Daoy (cell line): ENCODE measurements around the gene OBP2A. TPM values are rescaled to one million over a fixed set of nuclear protein-coding genes. Genes with fewer than 3 reads are reported as not detected.

ENCODE experiments used
- DNase-seq: peaks from one replicate; pipeline ENCODE4 v3.0.0-alpha.2; 2015; ENCODE audit warnings: low read depth
- total RNA-seq: library from RNA; depleted of rRNA; stranded (reverse); fragments of >200 nt; shearing (Covaris generic); gene quantifications from 2 replicates; pipeline ENCODE4 v1.2.3, GENCODE V29; 2014

OBP2A gene
- total RNA-seq, 1 experiment from 2014 or later: not detected

DNA sequence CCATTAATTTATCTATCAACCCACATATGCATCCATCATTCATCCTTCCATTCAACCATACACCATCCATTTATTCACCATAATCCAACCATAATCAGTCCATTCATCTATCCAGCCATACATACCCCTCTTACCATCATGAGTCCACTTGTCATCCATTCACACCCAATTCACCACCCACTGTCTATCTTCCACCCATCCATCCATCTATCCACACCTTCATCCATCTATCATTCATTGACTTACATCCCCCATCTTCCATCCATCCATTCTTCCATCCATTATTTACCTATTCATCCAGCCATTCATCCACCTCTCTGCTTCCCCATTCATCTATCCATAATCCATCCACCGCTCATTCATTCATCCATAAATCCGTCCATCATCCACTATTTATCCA, 33.4 kb downstream of the OBP2A start:
- DNase-seq: no peak

DNA sequence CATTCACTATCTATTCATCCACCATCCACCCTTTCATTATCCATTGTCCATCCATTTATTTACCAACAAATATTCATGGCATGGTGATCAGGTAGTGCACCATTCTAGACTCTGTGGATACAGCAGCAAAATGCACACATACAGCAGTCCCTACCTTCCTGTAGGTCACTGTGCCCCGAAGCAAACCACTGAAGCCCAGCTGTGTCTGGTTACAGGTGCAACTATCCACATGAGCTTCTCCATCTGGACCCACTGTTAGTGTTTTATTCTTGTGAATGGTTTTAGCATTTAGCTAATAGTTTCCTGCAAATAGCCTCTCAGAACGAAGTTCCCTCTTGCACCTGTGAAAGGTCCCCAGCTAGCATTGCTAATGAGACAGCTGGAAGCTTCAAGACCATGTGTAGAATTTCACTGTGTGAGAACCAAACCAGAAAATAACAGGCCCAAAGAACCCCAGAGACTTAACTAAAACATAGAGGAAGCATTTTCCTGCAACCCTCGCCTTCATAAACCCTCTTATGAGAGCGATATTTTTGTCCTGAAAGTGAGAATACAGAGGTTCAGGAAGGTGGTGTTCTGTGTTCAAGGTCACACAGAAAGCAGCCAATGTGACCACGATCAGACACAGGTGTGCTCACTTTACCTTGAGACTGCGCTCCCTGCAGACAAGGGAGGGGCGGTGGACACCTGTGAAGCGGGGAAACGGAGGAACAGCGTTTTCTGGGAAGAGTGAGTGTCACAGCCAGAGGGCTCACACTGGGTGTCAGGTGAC, 34.1 kb downstream of the OBP2A start:
- DNase-seq: no peak

DNA sequence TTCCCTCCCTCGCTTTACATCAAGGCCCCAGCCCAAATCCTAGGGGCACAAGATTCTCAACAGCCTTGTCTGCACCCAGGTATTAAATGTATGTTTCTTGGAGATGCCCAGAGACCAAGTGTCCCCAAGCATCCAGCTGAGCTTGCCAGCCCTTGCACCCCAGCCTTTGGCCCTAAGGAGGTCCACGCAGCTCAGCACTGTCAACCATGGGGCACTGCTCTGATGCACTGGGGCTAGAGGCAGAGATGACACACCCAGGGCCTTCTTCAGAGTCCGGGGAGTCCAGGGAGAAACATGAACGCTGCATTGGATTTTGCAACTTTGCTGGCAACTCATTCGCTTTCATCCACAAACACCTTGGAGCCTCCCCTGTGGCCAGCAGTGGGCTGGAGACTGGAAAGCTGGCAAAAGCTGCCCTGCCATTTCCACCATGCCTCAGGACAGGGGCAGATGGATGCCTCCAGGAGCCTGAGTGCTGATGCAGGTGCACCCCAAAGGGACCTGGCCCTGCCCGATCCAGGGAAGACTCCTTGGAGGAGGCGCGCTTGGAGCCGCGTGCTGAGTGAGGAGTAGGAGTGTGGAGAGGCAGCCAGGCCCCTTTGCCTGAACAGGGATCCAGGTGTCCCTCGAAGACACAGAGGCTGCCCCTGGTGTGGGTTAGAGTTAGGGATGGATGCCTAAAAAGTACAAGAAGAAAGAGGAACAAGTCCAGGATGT, 34.9 kb downstream of the OBP2A start:
- DNase-seq: no peak

DNA sequence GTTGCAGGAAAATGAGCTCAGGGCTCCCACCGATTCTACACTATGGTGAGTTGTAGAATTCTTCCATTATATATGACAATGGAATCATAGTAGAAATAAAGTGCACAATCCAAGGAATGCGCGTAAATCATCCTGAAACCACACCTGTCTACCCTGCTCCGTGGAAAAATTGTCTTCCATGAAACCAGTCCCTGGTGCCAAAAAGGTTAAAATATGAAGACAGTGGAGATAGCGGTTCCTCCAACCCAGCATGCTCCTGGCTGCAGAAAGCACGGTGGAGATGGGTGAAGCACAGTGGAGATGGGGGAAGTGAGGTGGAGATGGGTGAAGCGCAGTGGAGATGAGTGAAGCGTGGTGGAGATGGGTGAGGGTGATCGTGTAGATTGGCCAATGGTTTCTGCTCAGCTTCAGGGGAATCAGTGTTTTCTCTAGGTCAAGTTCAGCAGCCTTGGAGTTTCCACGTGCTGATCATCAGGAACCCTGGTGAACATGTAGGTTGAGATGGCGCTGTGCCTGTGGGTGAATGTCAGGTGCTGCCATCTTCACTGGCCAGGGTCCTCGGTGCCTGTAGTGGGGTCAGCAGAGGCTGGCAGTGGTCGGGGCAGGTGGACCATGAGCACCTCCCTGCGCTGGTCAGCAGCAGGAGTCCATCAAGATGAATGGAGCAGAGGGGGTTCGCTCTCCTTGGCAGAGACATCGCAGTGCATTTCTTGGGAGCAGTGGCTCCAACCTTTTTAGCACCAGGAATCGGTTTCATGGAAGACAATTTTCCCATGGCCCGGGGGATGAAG, 35.9 kb downstream of the OBP2A start:
- DNase-seq: no peak

DNA sequence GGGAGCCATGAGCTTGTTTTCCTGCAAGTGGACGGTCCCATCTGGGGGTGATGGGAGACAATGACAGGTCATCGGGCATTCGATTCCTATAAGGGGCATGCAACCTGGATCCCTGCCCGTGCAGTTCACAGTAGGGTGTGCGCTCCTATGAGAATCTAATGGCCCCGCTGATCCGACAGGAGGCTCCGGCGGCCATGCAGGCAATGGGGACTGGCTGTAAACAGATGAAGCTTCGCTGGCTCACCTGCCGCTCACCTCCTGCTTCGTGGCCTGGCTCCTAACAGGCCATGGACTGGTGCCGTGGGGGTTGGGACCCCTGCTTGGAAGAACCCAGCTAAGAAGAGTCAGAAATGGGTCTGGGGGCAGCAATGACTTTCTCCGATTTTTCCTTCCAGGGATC, 36.6 kb downstream of the OBP2A start:
- no peak for DNase-seq

DNA sequence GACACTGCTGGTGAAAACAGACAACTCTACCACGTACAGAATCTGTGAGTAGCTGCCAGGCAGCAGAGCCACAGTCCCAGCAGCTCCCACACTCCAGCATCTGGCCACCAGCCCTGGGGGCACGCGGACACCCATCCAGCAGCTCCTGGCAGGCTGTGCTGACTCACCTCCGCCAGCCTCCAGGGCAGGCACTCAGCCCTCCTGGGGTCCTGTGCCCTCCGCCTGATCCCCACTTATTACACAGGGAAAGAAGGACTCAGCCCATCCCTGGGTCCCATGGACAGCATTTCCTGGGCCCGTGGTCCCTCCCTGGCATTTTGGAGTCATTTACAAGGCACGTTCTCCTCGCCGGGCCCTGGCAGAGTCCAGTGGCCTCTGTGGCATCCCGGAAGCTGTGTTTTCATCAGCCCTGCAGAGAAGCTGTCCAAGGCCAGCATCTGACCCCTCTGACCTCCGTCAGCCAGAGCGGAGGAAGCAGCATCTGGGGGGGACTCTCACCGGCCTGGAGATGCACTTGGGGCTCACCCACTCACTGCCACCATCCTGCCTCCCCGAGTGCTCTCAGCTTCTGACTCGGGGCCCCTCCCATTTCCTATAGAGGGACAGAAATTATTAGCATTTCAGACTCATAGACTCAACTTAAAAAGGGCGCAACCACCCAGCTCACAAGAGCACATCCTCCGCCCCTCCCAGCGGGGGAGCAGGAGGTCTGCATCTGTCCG, 37.2 kb downstream of the OBP2A start:
- peak; percentile 75 for DNase-seq

DNA sequence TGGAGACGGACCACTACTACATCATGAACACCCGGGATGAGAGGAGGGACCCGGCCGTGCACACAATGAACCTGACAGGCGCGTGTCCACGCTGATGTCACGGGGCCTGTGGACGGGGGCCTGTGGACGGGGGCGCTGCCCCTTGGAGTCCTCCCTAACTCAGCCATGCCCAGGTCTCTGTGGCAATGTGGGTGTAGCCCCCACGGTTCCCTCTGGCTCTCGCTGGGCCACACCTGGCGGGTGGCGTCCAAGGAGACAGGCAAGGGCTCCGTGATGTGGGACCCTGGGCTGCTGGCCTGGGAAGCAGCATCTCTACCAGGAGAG, 37.7 kb downstream of the OBP2A start:
- no peak for DNase-seq

DNA sequence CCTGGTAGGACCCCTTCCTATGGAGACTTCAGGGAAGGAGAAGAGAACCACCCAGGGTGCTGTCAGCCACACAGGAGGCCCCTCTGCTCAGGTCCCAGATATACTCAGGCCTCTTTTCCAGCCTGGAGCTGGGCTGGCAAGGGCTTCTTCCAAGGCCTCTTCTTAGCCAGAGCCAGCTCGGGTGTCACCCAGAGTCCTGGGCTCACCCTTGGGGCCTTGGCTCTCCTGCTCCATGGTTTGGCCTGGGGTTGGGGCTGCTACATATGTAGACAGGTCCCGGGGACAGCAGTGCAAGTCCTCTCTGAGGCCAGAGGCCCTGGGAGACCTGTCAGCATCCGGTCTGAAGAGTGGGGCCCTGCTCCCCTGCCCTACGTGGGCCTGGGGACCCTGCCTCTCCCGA, 38.4 kb downstream of the OBP2A start:
- no peak for DNase-seq

DNA sequence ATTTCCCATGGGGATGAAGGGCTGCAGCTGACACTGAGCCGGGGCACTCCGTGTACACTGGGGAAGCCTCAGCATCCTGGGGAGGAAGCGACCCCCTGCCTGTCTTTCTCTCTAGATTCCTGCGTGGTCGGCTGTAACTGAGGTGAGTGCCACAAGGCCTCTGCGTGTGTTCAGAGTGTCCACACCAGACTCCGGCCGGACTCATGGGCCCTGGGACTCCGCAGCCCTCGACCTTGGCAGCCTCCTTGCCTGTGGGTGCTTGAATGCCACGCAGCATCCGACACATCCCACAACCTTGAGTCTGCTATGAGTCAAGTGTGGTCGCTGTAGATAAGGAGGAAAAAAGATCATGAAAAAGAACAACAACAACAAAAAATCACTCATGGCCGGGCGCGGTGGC, 39.0 kb downstream of the OBP2A start:
- peak; percentile 57 for DNase-seq

DNA sequence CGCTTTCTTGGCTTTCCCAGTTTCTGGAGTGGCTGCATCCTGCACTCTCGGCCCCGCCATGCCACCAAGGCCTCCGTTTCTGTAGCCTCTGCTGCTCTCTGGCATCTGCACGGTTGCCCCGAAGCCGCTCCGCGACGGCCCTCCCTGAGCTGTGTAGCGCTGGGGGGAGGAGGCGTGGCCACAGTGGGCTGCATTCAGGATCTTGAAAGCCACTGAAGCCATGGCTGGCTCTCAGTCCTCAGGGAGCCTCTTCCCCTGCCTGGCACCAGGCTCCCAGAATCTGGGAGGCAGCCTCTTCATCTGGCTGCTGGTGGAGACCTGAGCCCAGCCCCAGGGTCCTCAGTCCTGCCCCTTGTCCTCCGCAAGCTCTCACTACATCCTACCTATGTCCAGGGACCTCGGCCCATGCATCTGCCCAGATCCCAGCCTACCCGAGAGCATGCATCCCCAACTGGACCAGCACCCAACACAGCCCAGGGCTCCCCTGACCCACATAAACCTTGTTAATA, 40.7 kb downstream of the OBP2A start:
- no peak for DNase-seq

DNA sequence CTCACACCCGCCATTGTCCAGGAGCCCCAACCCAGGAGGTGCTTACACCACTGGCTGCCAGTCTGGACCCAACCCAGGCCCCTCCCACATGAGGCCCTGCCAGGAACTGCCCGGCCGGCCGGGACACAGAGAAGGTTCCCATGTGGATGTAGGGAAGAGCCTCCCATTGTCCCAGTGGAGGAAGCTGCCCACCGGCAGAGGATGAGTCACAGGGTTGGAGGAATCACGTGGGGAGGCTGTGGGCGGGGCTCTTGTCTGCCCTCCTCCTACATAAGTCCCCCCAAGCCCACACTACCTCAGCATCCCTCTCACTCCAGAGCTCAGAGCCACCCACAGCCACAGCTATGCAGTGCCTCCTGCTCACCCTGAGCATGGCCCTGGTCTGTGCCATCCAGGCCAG, 41.7 kb downstream of the OBP2A start:
- peak; percentile 74 for DNase-seq

DNA sequence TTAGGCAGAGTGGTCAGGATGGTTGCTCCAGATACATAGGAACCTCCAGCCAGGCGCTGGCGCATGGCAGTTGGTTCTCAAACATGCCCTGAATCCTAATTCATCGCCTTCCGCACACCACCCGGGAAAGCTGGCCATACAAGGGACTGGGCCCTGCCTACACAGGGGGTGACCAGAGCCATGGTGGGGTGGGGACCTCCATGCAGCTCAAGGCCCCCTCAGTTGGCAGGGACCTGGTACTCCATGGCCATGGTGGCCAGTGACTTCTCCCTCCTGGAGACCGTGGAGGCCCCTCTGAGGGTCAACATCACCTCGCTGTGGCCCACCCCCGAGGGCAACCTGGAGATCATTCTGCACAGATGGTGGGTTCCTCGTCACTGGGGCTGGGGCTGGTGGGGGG, 42.4 kb downstream of the OBP2A start:
- no peak for DNase-seq

DNA sequence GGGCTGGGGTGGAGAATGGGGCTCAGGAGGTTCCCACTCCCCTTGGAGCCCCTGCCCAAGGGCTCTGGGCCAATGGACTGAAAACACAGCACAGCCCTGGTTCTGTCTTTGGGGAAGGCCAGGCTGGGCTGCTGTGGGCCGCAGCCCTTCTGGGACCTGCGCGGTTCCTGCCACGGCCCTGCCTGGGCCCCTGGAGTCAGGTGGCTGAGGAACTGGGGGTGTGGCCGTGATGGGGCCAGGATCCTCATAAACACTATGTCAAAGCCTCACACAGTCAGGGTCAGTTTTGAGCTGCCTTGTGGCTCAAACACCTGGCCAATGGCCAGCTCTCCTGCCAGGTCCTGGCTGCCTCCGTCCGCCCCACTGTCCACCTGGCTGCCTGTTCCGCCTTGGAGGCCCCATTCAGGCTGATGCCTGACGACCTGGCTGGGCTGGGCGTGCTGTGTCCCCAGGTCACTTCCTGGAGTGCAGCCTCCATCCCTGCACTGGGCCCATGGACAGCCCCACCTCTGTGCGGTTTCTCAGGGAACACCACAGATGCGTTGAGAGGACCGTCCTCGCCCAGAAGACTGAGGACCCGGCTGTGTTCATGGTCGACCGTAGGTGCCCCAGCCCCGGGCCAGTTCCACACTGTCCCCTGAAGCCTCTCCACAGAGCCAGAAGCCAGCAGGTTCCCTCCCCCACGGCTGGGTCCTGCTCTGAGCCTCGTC, 43.1 kb downstream of the OBP2A start:
- DNase-seq: no peak

DNA sequence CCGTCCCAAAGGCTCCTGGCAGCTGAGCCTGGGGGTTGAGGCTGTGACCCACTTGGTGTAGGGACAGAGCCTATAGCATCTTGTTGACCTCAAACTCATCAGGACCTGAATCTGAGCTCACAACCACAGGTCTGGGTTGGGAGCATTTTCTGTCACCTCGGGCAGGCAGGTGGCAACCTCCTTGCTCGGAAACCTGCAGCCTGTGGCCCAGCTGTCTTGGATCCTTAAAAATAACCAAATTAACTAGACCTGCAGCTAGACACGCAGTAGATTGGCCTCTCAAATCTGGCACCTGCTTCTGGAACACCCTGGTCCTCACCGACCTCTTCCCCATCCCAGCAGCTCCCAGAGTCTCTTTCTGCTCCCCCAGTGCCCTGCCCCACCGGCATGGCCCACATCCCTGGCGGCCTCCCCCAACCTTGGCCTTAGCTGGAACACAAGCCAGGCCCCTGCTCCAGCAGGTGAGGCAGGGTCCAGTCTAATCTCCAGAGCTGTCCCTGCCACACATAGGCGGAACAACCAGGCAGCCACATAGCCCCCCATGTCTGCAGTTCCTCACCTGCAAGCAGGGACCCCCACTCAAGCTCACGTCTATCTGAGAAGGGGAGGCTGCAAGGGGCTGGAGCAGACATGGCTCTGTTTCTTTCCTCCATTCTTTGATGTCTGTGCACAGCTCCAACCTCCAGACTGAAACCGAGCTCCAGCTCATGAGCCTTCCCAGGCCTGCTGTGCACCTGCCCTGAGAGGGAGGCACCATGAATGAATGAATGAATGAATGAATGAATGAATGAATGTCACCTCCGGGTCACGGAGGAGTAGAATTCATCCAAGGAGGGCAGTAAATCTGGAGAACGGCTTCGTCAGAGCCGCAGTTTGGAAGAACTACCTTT, 43.9 kb downstream of the OBP2A start:
- no peak for DNase-seq

DNA sequence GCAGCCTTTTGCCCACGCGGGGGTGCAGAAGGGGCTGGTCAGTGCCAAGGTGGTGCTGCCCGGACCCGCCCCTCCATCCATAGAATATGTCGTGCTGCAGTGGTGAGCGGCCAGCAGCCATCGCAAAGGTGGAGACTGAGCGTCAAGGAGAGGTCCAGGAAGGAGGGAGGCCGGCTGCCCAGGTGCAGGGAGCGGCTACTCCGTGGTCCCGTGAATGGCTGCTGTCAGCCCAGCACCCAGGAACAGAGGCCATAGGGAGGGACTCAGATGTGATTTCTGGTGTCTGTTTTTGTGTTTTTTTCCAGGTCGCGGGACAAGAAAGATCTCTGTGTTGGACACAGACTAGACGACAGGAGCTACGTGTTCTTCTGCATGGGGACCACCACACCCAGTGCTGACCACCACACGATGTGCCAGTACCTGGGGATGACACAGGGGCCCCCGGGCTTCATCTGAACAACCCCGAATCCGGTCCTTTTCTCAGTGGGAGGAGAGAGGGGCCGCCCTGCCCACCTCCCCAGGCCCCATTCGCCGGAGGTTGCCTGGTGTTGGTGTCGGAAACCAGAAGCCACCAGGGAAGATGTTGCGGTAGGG, 44.7 kb downstream of the OBP2A start:
- DNase-seq: no peak

DNA sequence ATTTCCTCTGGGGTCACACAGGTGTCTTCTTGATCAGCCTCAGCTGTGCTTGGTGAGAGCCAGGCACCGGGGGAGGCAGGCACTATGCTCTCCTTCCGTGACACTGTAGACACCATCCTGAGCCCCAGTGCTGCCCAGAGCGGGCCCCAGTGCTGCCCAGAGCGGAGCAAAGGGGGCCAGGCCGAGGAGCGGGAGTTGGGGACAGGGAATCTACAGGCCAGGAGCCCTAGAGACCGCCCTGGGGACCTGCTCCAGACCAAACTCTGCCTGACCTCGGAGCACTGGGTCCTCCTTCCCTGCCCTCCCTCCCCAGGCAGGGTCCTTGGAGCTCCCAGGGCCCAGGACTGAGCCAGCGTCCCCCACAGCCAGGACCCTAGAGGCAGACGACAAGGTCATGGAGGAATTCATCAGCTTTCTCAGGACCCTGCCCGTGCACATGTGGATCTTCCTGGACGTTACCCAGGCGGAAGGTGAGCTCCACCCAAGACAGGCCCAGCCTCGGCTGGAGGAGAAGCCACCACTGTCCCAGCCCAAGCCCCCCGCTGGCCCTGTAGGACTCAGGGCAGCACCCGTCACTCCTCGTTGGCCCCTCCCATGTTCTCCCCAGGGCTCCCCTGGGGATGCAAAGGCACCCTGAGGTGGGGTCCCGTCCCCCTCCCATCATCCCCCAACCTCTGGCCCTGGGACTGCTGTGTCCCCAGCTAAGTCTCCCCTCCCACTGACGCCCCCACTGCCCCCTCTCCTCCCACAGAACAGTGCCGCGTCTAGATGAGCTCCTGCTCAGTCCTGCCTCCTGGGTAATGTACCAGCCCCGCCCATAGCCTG, 45.8 kb downstream of the OBP2A start:
- no peak for DNase-seq

DNA sequence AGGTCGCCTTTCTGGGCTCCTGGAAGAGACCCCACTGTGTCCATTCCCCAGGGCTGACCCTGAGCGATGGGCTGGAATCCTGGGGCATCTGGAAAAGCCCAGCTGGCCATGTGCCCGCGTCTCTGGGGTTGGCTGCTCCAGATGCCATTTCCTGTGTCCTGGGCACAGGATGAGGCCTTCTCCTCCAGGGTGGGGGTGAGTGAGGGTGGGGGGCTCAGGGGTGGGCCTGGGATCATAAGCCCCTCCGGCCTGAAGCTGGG, 46.3 kb downstream of the OBP2A start:
- no peak for DNase-seq

DNA sequence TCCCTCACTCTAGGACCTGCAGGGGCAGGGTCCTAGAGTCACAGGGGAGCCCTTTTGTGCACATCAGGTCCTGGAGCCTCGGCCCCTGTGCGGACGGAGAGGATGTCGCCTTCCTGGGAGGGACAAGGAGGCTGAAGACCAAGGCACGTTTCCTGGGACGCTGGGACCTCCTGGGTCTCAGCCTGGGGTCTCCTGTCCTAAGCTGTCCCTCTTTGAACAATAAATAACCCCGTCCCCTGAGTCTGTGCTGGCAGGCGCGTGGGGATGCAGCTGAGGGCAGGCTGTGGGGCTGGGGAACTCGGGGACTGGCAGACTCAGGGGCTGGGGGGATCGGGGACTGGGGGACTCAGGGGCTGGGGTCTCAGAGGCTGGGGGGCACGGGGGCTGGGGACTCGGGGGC, 46.7 kb downstream of the OBP2A start:
- DNase-seq: no peak

DNA sequence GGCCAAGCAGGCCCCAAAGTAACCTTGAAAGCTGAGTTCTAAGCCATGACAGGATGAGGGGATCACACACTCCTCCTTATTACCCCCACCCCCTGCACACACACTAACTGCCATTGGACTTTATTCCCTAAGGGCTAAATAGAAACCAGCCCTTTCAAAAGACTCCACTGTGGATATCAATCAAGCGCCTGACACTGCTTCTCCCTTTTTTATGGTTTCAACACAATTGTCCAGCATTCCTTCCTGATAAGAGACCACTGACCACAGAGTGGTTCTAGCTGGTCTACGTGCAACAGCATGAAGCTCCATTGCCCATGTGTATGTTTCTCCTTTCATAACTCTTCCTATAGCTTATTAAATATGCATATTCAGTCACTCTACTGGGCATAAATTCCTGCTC, 50.3 kb downstream of the OBP2A start:
- DNase-seq: no peak
